Measurements from ENCODE around the gene UBAP2. TPM values are rescaled to one million over a fixed set of nuclear protein-coding genes. Genes with fewer than 3 reads are reported as not detected.

UBAP2 gene
- total RNA-seq, 1 experiment from 2014 or later, result 24.8 TPM

- DNase-seq (ENCODE audit: low spot score), result peak; percentile 66
Observed at GRCh38 chr9:33924978-33925797, 123.5 kb downstream of the UBAP2 start.

- DNase-seq (ENCODE audit: low spot score), result no peak
Observed at GRCh38 chr9:33923998-33924701, 124.5 kb downstream of the UBAP2 start.

GRCh38 chr9:33923079-33923478 lies 125.6 kb downstream of the UBAP2 start:
- no peak for DNase-seq (ENCODE audit: low spot score)

- DNase-seq (ENCODE audit: low spot score), result peak; percentile 45
Observed at GRCh38 chr9:33921967-33922895, 126.5 kb downstream of the UBAP2 start.

GRCh38 chr9:33919276-33919897 lies 129.3 kb downstream of the UBAP2 start:
- DNase-seq (ENCODE audit: low spot score), result no peak

GRCh38 chr9:33917036-33917435 lies 131.7 kb downstream of the UBAP2 start:
- DNase-seq (ENCODE audit: low spot score), result no peak

- DNase-seq (ENCODE audit: low spot score), result no peak
Observed at GRCh38 chr9:33914887-33915628, 133.6 kb downstream of the UBAP2 start.

GRCh38 chr9:33913541-33913940 lies 135.1 kb downstream of the UBAP2 start:
- no peak for DNase-seq (ENCODE audit: low spot score)

- DNase-seq (ENCODE audit: low spot score), result no peak
Observed at GRCh38 chr9:33908749-33909148, 139.9 kb downstream of the UBAP2 start.

- no peak for DNase-seq (ENCODE audit: low spot score)
Observed at GRCh38 chr9:33908114-33908513, 140.6 kb downstream of the UBAP2 start.

GRCh38 chr9:33907347-33907746 lies 141.3 kb downstream of the UBAP2 start:
- DNase-seq (ENCODE audit: low spot score), result no peak

- DNase-seq (ENCODE audit: low spot score), result no peak
Observed at GRCh38 chr9:33906769-33907168, 141.9 kb downstream of the UBAP2 start.

GRCh38 chr9:33905137-33905536 lies 143.6 kb downstream of the UBAP2 start:
- no peak for DNase-seq (ENCODE audit: low spot score)

- DNase-seq (ENCODE audit: low spot score), result no peak
Observed at GRCh38 chr9:33903157-33903780, 145.4 kb downstream of the UBAP2 start.

GRCh38 chr9:33894316-33894715 lies 154.4 kb downstream of the UBAP2 start:
- DNase-seq (ENCODE audit: low spot score), result no peak

GRCh38 chr9:33893861-33894260 lies 154.8 kb downstream of the UBAP2 start:
- no peak for DNase-seq (ENCODE audit: low spot score)

- DNase-seq (ENCODE audit: low spot score), result no peak
Observed at GRCh38 chr9:33885948-33886347, 162.7 kb downstream of the UBAP2 start.

- peak; percentile 46 for DNase-seq (ENCODE audit: low spot score)
Observed at GRCh38 chr9:33884856-33885701, 163.6 kb downstream of the UBAP2 start.

- no peak for DNase-seq (ENCODE audit: low spot score)
Observed at GRCh38 chr9:33881635-33882034, 167.1 kb downstream of the UBAP2 start.

Measured in HT-29 (cell line).